HepG2 (cell line): ENCODE data around the gene TMEM9. TPM values are rescaled to one million over a fixed set of nuclear protein-coding genes. Genes with fewer than 3 reads are reported as not detected.

Experiments used
- CEBPZ ChIP-seq: IDR thresholded peaks from 2 replicates; pipeline ENCODE4 v1.6.1; 2012; ENCODE audit warnings: low read length, improper control_type of control experiment
- GFI1 ChIP-seq: sonication (generic); formaldehyde crosslinking; IDR thresholded peaks from 2 replicates; pipeline ENCODE4 v1.5.0; 2020; ENCODE audit warnings: missing genetic modification reagents, mild to moderate bottlenecking, borderline replicate concordance
- GTF3A ChIP-seq: sonication (generic); formaldehyde crosslinking; conservative IDR thresholded peaks from 2 replicates; pipeline ENCODE4 v1.4.0; 2020; ENCODE audit warnings: mild to moderate bottlenecking, missing genetic modification reagents
- HMG20B ChIP-seq: conservative IDR thresholded peaks from 2 replicates; pipeline ENCODE4 v1.6.1; 2016; ENCODE audit warnings: missing genetic modification reagents, missing compliant biosample characterization
- KAT2B ChIP-seq: fragments of 150-350 bp; IDR thresholded peaks from 2 replicates; pipeline ENCODE4 v1.6.1; 2014; ENCODE audit warnings: low read depth, low read length, borderline replicate concordance
- MAF1 ChIP-seq: sonication (generic); formaldehyde crosslinking; IDR thresholded peaks from 2 replicates; pipeline ENCODE4 v1.5.0; 2020; ENCODE audit warnings: missing genetic modification reagents, borderline replicate concordance
- SP4 ChIP-seq: sonication (generic); formaldehyde crosslinking; IDR thresholded peaks from 2 replicates; pipeline ENCODE4 v1.8.1; 2023; ENCODE audit warnings: mild to moderate bottlenecking, missing genetic modification reagents
- TBL1XR1 ChIP-seq: fragments of 150-350 bp; IDR thresholded peaks from 2 replicates; pipeline ENCODE4 v1.6.1; 2014; ENCODE audit warnings: borderline replicate concordance, low read length; ENCODE audit not compliant: partially characterized antibody
- TOE1 ChIP-seq: sonication (generic); formaldehyde crosslinking; IDR thresholded peaks from 2 replicates; pipeline ENCODE4 v1.4.0; 2020; ENCODE audit warnings: mild to moderate bottlenecking, missing genetic modification reagents
- U2AF2 ChIP-seq: fragments of 200-400 bp; formaldehyde crosslinking; IDR thresholded peaks from 2 replicates; pipeline ENCODE4 v1.6.1; 2017; ENCODE audit warnings: low read depth, mild to moderate bottlenecking, low read length
- ZBTB40 ChIP-seq, 2 experiments: fragments of 450-650 bp in 1 of 2; sonication (generic) in 1 of 2; formaldehyde crosslinking in 1 of 2; IDR thresholded peaks; 2 replicates each; pipeline versions ENCODE4 v1.6.1 to v1.8.0; 2016 to 2022; ENCODE audit warnings: antibody characterized with exemption in 1 of 2, mild to moderate bottlenecking in 1 of 2, missing genetic modification reagents in 1 of 2
- ZKSCAN5 ChIP-seq: sonication (generic); formaldehyde crosslinking; IDR thresholded peaks from 2 replicates; pipeline ENCODE4 v1.5.1; 2020; ENCODE audit warnings: mild to moderate bottlenecking, missing genetic modification reagents
- ZNF33B ChIP-seq: sonication (generic); formaldehyde crosslinking; IDR thresholded peaks from 2 replicates; pipeline ENCODE4 v1.5.1; 2020; ENCODE audit warnings: mild to moderate bottlenecking, missing genetic modification reagents
- ZNF431 ChIP-seq: sonication (generic); formaldehyde crosslinking; IDR thresholded peaks from 2 replicates; pipeline ENCODE4 v1.9.0; 2022; ENCODE audit warnings: missing genetic modification reagents, low read depth, mild to moderate bottlenecking, borderline replicate concordance
- ZNF570 ChIP-seq: sonication (generic); formaldehyde crosslinking; IDR thresholded peaks from 2 replicates; pipeline ENCODE4 v1.4.0; 2020; ENCODE audit warnings: mild to moderate bottlenecking, missing genetic modification reagents, borderline replicate concordance
- ZNF589 ChIP-seq: sonication (generic); formaldehyde crosslinking; conservative IDR thresholded peaks from 2 replicates; pipeline ENCODE4 v1.8.0; 2022; ENCODE audit warnings: mild to moderate bottlenecking, moderate library complexity, missing genetic modification reagents
- ZNF768 ChIP-seq: sonication (generic); formaldehyde crosslinking; IDR thresholded peaks from 2 replicates; pipeline ENCODE4 v1.4.0; 2020; ENCODE audit warnings: missing genetic modification reagents
- polyA plus RNA-seq, 8 experiments: library from polyadenylated mRNA; depleted of rRNA in 3 of 8; stranded (reverse) in 7 of 8; unstranded in 1 of 8; fragments of >200 nt; fragmentation: Illumina TruSeq in 4 of 8; extraction: Trizol in 4 of 8; gene quantifications; 2 replicates each; pipeline versions ENCODE4 v1.2.1 to v1.2.3, GENCODE V29; 2011 to 2016; ENCODE audit warnings: low read depth in 4 of 8, missing spikeins in 1 of 8, mixed read lengths in 1 of 8; ENCODE audit not compliant: insufficient read depth in 1 of 8
- total RNA-seq, 5 experiments: library from RNA; depleted of rRNA; stranded (reverse); fragments of >200 nt; fragmentation: Illumina TruSeq; extraction: Trizol; gene quantifications; 2 replicates each; pipeline ENCODE4 v1.2.3, GENCODE V29; 2016; ENCODE audit warnings: low read depth in 1 of 5

TMEM9 gene
- total and polyA plus RNA-seq, 2 of the 13 experiments (the other 11 are each of a cell fraction or from before 2014, with no cell fraction given), result 60.9 to 102 TPM

GRCh38 chr1:201154389-201155165, at the start of gene TMEM9 (continued):
- TF ChIP-seq CEBPZ (no peak), TBL1XR1 (no peak), HMG20B (CRISPR knock-in tag) (no peak), U2AF2 (peak; percentile 92), ZNF768 (CRISPR knock-in tag) (peak; percentile 45; the same call in 1 of the 2 replicates), MAF1 (CRISPR knock-in tag) (no peak), ZNF431 (CRISPR knock-in tag) (no peak), ZNF570 (CRISPR knock-in tag) (no peak), ZNF33B (CRISPR knock-in tag) (0 out of 2 replicates have a peak, but pooled peaks have one; percentile 61), ZKSCAN5 (CRISPR knock-in tag) (no peak), GTF3A (no peak), ZNF589 (CRISPR knock-in tag) (no peak), GFI1 (CRISPR knock-in tag) (0 out of 2 replicates have a peak, but pooled peaks have one; percentile 25), ZBTB40 (IDR thresholded peaks at IDR 0.05) (no peak), ZBTB40 (CRISPR knock-in tag; IDR thresholded peaks at IDR 0.05) (no peak), SP4 (CRISPR knock-in tag) (peak; percentile 66; the same call in 1 of the 2 replicates), KAT2B (no peak), TOE1 (CRISPR knock-in tag) (no peak)
